Transverse colon (tissue), 4 donors: ENCODE measurements around the gene REV3L. TPM values are rescaled to one million over a fixed set of nuclear protein-coding genes. Genes with fewer than 3 reads are reported as not detected.

Experiments used
- DNase-seq: peaks from one replicate; pipeline ENCODE4 v3.0.0-alpha.2; 2019
- H3K27ac ChIP-seq, 4 donors: fragments of 200-600 bp; sonication (generic); 2 replicates each; pipeline ENCODE4 v1.5.1; 2016 to 2018; ENCODE audit warnings: inconsistent platforms in 4 of 4
- H3K27me3 ChIP-seq: fragments of 200-600 bp; sonication (generic); 2 replicates; pipeline ENCODE4 v1.5.1; 2017; ENCODE audit warnings: inconsistent platforms
- H3K36me3 ChIP-seq, 4 donors: fragments of 200-600 bp; sonication (generic); 2 replicates each; pipeline ENCODE4 v1.5.1; 2017 to 2019; ENCODE audit warnings: inconsistent platforms in 4 of 4
- H3K4me1 ChIP-seq, 4 donors: fragments of 200-600 bp; sonication (generic); 2 replicates each; pipeline ENCODE4 v1.5.1; 2017 to 2020; ENCODE audit warnings: inconsistent platforms in 4 of 4
- H3K4me3 ChIP-seq, 4 donors: fragments of 200-600 bp; sonication (generic); 1 replicate in 1 of 4; 2 replicates in 3 of 4; pipeline versions ENCODE4 v1.5.1 to v1.6.1; 2017 to 2019; ENCODE audit warnings: inconsistent platforms in 4 of 4
- H3K9me3 ChIP-seq, 2 donors: fragments of 200-600 bp; sonication (generic); 2 replicates each; pipeline ENCODE4 v1.5.1; 2017 to 2019; ENCODE audit warnings: inconsistent platforms in 2 of 2
- EP300 ChIP-seq: sonication (generic); formaldehyde crosslinking; IDR thresholded peaks from one replicate; pipeline ENCODE4 v1.6.1; 2017; ENCODE audit warnings: antibody characterized with exemption, low read depth
- POLR2A ChIP-seq: fragments of 450-650 bp; IDR thresholded peaks from one replicate; pipeline ENCODE4 v1.6.1; 2016; ENCODE audit warnings: antibody characterized with exemption, mild to moderate bottlenecking, moderate library complexity
- POLR2AphosphoS5 ChIP-seq, 3 donors: sonication (generic); formaldehyde crosslinking; IDR thresholded peaks; one replicate each; pipeline ENCODE4 v1.6.1; 2016; ENCODE audit warnings: antibody characterized with exemption in 3 of 3
- WGBS, 2 donors: methylation state at CpG; one replicate each; pipeline ENCODE4 v1.1.5; 2018; ENCODE audit warnings: low coverage in 1 of 2; 5-methylcytosine and 5-hydroxymethylcytosine counted together
- in situ Hi-C, 4 donors: fragments of 200-750 bp; cut with MboI; loops; one replicate each; pipeline versions ENCODE4 v1.15.0 to v1.15.1; 2017; ENCODE audit warnings: low sequenced_read_pairs in 3 of 4, low pct_ligation_motif_present in 1 of 4, low pct_unique_long_range_greater_than_20kb in 1 of 4
- intact Hi-C: fragments of 100-400 bp; cut with DNase I; formaldehyde crosslinking; loops from one replicate; pipeline ENCODE4 v1.15.1; 2023; ENCODE audit warnings: low total_unique reads
- total RNA-seq, 4 donors: library from RNA; depleted of rRNA; stranded (reverse); fragments of >200 nt; gene quantifications; one replicate each; pipeline ENCODE4 v1.1.0, GENCODE V29; 2016
- TF ChIP-seq, protein P1 (sequence below), 5 experiments: fragments of 200-600 bp in 3 of 5; fragments of 450-650 bp in 2 of 5; sonication (generic) in 3 of 5; IDR thresholded peaks; 1 replicate in 2 of 5; 2 replicates in 3 of 5; pipeline ENCODE4 v1.5.1; 2016 to 2017; ENCODE audit warnings: antibody characterized with exemption in 5 of 5, inconsistent platforms in 3 of 5, mild to moderate bottlenecking in 2 of 5, moderate library complexity in 1 of 5

Gene REV3L
- total RNA-seq, 4 donors from 2014 or later = 24.7 to 256 (median 34.7) TPM

DNA sequence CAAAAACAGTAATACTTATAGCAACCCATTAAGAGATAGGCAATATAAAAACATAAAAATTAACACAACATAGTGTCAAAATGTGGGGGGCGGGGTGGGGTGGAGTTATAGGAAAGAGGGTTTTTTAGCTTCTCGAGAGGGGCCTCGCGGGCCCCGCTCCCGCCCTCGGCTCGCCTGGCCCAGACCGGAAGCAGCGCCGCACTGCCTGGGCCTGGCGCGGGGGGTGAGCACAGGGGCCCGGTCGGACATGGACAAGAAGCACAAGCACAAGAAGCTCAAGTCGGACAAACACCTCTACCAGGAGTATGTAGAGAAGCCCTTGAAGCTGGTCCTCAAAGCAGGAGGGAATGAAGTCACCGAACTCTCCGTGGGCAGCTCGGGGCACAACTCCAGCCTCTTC is 53.4 kb downstream of the REV3L start:
- peaks cover 12 to 67% (median 29%) of the 10 kb centered on the region in 4 donors for H3K4me1 ChIP-seq
- no peak for TF ChIP-seq POLR2A
- TF ChIP-seq POLR2AphosphoS5 (IDR thresholded peaks at IDR 0.05) = no peak
- TF ChIP-seq, protein P1, sequence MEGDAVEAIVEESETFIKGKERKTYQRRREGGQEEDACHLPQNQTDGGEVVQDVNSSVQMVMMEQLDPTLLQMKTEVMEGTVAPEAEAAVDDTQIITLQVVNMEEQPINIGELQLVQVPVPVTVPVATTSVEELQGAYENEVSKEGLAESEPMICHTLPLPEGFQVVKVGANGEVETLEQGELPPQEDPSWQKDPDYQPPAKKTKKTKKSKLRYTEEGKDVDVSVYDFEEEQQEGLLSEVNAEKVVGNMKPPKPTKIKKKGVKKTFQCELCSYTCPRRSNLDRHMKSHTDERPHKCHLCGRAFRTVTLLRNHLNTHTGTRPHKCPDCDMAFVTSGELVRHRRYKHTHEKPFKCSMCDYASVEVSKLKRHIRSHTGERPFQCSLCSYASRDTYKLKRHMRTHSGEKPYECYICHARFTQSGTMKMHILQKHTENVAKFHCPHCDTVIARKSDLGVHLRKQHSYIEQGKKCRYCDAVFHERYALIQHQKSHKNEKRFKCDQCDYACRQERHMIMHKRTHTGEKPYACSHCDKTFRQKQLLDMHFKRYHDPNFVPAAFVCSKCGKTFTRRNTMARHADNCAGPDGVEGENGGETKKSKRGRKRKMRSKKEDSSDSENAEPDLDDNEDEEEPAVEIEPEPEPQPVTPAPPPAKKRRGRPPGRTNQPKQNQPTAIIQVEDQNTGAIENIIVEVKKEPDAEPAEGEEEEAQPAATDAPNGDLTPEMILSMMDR (IDR thresholded peaks at IDR 0.05) = no peak
- no peak for TF ChIP-seq EP300
- H3K4me3 ChIP-seq = no peak overlapping the region
- 91 to 96% methylated on average over 6 to 19 of the region's 19 CpGs for WGBS, 2 donors
- peaks cover 12 to 14% of the 10 kb centered on the region in 2 donors for H3K9me3 ChIP-seq
- DNase-seq = no peak
- no peaks in the 10 kb centered on the region for H3K27me3 ChIP-seq
- H3K36me3 ChIP-seq = no peaks in the 10 kb centered on the region
- intact Hi-C loops (no loop called here), in situ Hi-C loops (no loop called here)
- H3K27ac ChIP-seq = peak overlapping the region; percentile 32 to 75 (median 56)

DNA sequence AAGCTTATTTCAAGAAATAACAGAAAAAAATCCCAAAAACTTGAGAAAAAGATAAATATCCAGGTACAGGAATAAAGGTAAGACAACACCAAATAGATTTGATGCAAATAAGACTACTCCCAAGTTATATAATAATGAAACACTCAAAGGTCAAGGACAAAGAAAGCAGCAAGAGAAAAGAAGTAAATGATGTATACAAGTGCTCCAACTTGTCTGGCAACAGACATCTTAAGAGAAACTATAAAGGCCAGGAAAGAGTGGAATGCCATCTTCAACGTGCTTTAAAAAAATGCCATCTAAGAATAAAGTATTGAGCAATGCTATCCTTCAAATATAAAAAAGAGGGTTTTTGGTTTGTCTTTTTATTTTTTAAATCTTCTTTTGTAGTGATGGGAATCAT is 54.2 kb downstream of the REV3L start:
- peaks cover 12 to 14% of the 10 kb centered on the region in 2 donors for H3K9me3 ChIP-seq
- no peaks in the 10 kb centered on the region for H3K36me3 ChIP-seq
- WGBS, 2 donors = 54 to 74% methylated on average over 1 of the region's 1 CpG
- H3K4me3 ChIP-seq = no peak overlapping the region
- peaks cover 18 to 75% (median 36%) of the 10 kb centered on the region in 4 donors for H3K4me1 ChIP-seq
- in situ Hi-C loops = no loop called here
- DNase-seq = no peak
- intact Hi-C loops = no loop called here
- H3K27me3 ChIP-seq = no peaks in the 10 kb centered on the region
- TF ChIP-seq EP300 (no peak), POLR2AphosphoS5 (IDR thresholded peaks at IDR 0.05) (no peak), POLR2A (no peak)
- TF ChIP-seq, protein P1 (IDR thresholded peaks at IDR 0.05) = no peak
- H3K27ac ChIP-seq = peak overlapping the region in 2 of 4 donors; percentile 72 to 75

DNA sequence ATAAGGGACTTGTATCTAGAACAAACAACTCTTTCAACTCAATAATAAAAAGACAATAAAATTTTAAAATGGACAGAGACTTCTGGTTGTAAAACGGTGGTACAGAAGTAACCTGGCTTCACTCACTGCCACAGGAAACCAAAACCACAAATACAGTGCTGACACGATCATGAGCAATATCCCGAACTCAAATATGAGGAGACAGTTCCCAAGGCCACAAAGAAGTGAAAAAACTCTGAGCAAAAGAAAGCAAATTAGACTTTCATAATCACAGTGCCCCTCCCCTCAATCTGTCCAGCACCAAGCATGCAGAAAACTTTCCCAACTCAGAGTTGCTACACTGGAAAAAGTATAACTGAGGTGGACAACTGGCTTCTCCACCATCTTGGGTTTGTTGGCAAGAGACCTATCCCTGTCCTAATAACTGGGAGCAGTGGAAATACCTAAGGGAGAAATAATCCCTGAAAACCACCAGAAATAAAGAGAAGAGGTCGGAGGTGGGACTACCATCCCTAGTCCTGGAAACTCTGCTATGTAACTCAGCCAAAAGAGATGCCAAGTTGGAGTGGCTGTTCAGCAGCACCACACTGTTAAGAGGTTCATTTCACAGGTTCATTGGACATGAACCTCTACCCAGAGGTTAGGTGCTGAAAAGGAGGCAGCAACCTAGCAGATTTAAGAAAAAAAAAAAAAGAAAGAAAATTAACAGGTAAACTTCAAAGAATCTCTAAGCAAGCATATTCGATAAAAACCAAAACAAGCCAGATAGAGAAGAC is 55.5 kb downstream of the REV3L start:
- H3K27me3 ChIP-seq = no peaks in the 10 kb centered on the region
- no peaks in the 10 kb centered on the region for H3K36me3 ChIP-seq
- H3K4me3 ChIP-seq = peak overlapping the region in 1 of 4 donors; percentile 1
- no peak for DNase-seq
- 30 to 40% methylated on average over 5 of the region's 5 CpGs for WGBS, 2 donors
- peaks cover 12 to 14% of the 10 kb centered on the region in 2 donors for H3K9me3 ChIP-seq
- in situ Hi-C loops (no loop called here), intact Hi-C loops (no loop called here)
- TF ChIP-seq POLR2AphosphoS5 (IDR thresholded peaks at IDR 0.05) = peak in 1 of 3 donors; percentile 36
- TF ChIP-seq, protein P1 (IDR thresholded peaks at IDR 0.05) = no peak
- TF ChIP-seq EP300 = no peak
- peak overlapping the region; percentile 36 to 72 (median 62) for H3K27ac ChIP-seq
- H3K4me1 ChIP-seq = peaks cover 19 to 80% (median 44%) of the 10 kb centered on the region in 4 donors

DNA sequence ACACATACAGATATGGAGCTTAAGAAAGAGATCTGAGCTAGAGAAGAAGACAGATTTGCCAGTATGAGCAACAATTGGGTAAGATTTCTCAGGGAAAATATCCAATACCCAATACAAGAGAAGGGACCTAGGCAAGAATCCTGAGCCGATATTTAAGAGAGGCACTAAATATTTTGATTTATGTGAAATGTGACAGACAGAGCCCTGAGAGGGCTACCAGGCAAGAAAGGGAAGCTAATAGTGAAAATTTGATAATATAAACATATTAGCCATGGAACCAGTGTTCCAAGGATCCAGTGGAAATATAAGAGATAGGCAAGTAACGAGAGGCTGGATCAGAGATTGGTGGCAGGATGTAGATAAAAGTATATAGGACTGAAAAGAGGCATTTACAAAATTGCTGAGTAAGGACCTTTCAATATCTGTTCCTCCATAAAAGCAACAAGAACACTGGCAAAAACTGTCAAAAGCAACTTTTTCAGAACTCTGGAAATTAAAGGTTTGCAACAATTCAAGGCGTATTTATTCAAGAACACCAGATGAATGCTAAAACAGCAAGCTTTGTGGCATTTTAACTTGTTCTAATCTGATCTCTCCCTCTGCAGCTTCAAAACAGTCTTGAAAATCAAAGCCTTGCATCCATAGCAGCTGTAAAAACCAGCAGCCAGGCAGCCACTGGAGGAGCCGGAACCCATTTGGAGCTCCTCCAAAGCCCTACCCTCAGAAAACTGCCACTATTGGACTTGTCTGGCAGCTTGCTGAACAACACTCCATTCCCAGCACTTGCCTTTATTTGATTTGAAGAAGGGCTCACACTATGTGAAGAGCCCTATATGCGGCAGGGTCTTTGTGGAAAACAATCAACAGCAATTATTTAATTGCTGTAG is 58.8 kb downstream of the REV3L start:
- TF ChIP-seq POLR2AphosphoS5 (IDR thresholded peaks at IDR 0.05) (no peak), POLR2A (no peak), EP300 (no peak)
- TF ChIP-seq, protein P1 (IDR thresholded peaks at IDR 0.05) = no peak
- intact Hi-C loops = no loop called here
- Histone ChIP-seq H3K9me3 (peaks cover 10 to 12% of the 10 kb centered on the region in 2 donors), H3K27me3 (no peaks in the 10 kb centered on the region), H3K36me3 (no peaks in the 10 kb centered on the region), H3K4me1 (peaks cover 15 to 68% (median 40%) of the 10 kb centered on the region in 4 donors), H3K4me3 (peak overlapping the region in 1 of 4 donors; percentile 16), H3K27ac (peak overlapping the region; percentile 59 to 70 (median 66))
- 35 to 49% methylated on average over 4 to 5 of the region's 5 CpGs for WGBS, 2 donors
- in situ Hi-C loops = no loop called here
- peak; percentile 73 for DNase-seq
